Ishikawa (cell line): ENCODE data around the gene ALMS1.

Experiments
- EP300 ChIP-seq: IDR thresholded peaks from 2 replicates; pipeline ENCODE4 v1.6.1; 2012; ENCODE audit warnings: borderline replicate concordance
- MAX ChIP-seq: IDR thresholded peaks from 2 replicates; pipeline ENCODE4 v1.6.1; 2012
- TAF1 ChIP-seq: IDR thresholded peaks from 2 replicates; pipeline ENCODE4 v1.6.1; 2012; ENCODE audit warnings: low read depth, mild to moderate bottlenecking
- TCF12 ChIP-seq: IDR thresholded peaks from 2 replicates; pipeline ENCODE4 v1.6.1; 2012; ENCODE audit warnings: low read depth
- YY1 ChIP-seq: IDR thresholded peaks from 2 replicates; pipeline ENCODE4 v1.6.1; 2012; ENCODE audit warnings: low read depth
- ZBTB7A ChIP-seq: IDR thresholded peaks from 2 replicates; pipeline ENCODE4 v1.6.1; 2012; ENCODE audit warnings: low read depth
- TF ChIP-seq, protein P1 (sequence below): IDR thresholded peaks from 2 replicates; pipeline ENCODE4 v1.6.1; 2012

DNA sequence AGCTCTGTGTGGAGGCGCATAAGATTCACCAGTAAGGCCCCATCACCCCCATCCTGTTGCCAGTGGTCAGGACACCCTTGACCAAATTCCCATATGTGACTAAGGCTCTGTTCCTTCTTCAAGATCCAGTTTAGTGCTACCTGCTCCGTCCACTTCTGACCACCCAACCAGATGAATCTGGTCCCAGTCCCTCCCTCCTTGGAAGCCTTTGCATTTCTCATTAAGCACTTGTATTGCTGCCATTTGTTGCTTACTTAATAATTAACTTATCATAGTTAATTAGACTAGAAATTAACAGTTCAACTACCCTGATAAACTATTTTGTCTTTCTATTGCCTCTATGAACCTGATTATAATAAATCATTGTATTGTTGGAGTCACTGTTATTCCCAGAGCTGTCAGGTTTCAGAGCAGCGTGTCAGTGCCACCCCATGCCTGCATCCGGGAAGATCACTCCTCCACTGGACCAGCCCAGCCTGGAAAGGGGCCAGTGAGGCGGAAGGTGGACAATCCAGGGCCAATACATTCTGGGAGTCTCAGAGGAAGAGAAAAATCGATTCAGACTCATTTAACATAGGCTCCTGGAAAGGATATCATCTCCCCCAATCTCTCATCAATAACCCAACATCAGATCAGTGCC, 266.1 kb downstream of the ALMS1 start:
- no peak for TF ChIP-seq EP300
- no peak for TF ChIP-seq YY1
- no peak for TF ChIP-seq TAF1
- TF ChIP-seq TCF12: no peak
- no peak for TF ChIP-seq MAX
- no peak for TF ChIP-seq ZBTB7A
- TF ChIP-seq, protein P1, sequence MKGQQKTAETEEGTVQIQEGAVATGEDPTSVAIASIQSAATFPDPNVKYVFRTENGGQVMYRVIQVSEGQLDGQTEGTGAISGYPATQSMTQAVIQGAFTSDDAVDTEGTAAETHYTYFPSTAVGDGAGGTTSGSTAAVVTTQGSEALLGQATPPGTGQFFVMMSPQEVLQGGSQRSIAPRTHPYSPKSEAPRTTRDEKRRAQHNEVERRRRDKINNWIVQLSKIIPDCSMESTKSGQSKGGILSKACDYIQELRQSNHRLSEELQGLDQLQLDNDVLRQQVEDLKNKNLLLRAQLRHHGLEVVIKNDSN: no peak
